Measurements from ENCODE around the gene ANKRD29.

- TF ChIP-seq CTCF (conservative IDR thresholded peaks at IDR 0.05) (no peak), ZFX (IDR thresholded peaks at IDR 0.05) (no peak)
These were observed 26.7 kb downstream of the ANKRD29 start for GRCh38 chr18:23636071-23636399.

Data from C4-2B (cell line).